GM21360 (cell line): ENCODE measurements around the gene ALDH1A3.
"Not testable (repeated sequence)": the region's sequence is repeated elsewhere in the genome, so short reads cannot be mapped to it uniquely, and the experiment has no call there.

ENCODE experiments used
- ATAC-seq: cut with Tn5 transposase; IDR thresholded peaks from one replicate; pipeline ENCODE4 v1.9.1; 2021; ENCODE audit warnings: mild to moderate bottlenecking, moderate library complexity; ENCODE audit not compliant: unreplicated experiment

ALDH1A3 gene

GRCh38 chr15:100879464-100880138 lies at the start of gene ALDH1A3:
Gene ALDH1A3 (plus strand): TSS chr15:100879831. CDS start chr15:100879908, 77 bp downstream.
- ATAC-seq: peak; percentile 45

GRCh38 chr15:100831467-100831866 lies 48.2 kb upstream of the ALDH1A3 start:
- no peak for ATAC-seq

GRCh38 chr15:100832149-100832942 lies 47.3 kb upstream of the ALDH1A3 start:
- no peak for ATAC-seq

GRCh38 chr15:100833417-100834389 lies 45.9 kb upstream of the ALDH1A3 start:
- ATAC-seq: no peak

GRCh38 chr15:100834731-100835130 lies 44.9 kb upstream of the ALDH1A3 start:
- ATAC-seq: no peak

GRCh38 chr15:100835636-100836035 lies 44.0 kb upstream of the ALDH1A3 start:
- ATAC-seq: no peak

- ATAC-seq: no peak
These were observed 43.1 kb upstream of the ALDH1A3 start for GRCh38 chr15:100836501-100836900.

GRCh38 chr15:100841426-100841825 lies 38.2 kb upstream of the ALDH1A3 start:
- ATAC-seq: no peak

GRCh38 chr15:100842756-100843730 lies 36.6 kb upstream of the ALDH1A3 start:
- ATAC-seq: no peak

- ATAC-seq: no peak
These were observed 35.5 kb upstream of the ALDH1A3 start for GRCh38 chr15:100844167-100844566.

GRCh38 chr15:100844778-100845177 lies 34.9 kb upstream of the ALDH1A3 start:
- no peak for ATAC-seq

- no peak for ATAC-seq
These were observed 32.4 kb upstream of the ALDH1A3 start for GRCh38 chr15:100847194-100847593.

GRCh38 chr15:100849021-100849854 lies 30.4 kb upstream of the ALDH1A3 start:
- ATAC-seq: no peak

GRCh38 chr15:100849855-100850218 lies 29.8 kb upstream of the ALDH1A3 start:
- no peak for ATAC-seq

GRCh38 chr15:100851428-100852015 lies 28.1 kb upstream of the ALDH1A3 start:
- not testable (repeated sequence) for ATAC-seq

GRCh38 chr15:100852630-100853029 lies 27.0 kb upstream of the ALDH1A3 start:
- ATAC-seq: no peak

GRCh38 chr15:100853676-100854440 lies 25.8 kb upstream of the ALDH1A3 start:
- no peak for ATAC-seq

- no peak for ATAC-seq
These were observed 22.8 kb upstream of the ALDH1A3 start for GRCh38 chr15:100856867-100857266.
